ENCODE data around the gene FCN3.

FCN3 gene

DNA sequence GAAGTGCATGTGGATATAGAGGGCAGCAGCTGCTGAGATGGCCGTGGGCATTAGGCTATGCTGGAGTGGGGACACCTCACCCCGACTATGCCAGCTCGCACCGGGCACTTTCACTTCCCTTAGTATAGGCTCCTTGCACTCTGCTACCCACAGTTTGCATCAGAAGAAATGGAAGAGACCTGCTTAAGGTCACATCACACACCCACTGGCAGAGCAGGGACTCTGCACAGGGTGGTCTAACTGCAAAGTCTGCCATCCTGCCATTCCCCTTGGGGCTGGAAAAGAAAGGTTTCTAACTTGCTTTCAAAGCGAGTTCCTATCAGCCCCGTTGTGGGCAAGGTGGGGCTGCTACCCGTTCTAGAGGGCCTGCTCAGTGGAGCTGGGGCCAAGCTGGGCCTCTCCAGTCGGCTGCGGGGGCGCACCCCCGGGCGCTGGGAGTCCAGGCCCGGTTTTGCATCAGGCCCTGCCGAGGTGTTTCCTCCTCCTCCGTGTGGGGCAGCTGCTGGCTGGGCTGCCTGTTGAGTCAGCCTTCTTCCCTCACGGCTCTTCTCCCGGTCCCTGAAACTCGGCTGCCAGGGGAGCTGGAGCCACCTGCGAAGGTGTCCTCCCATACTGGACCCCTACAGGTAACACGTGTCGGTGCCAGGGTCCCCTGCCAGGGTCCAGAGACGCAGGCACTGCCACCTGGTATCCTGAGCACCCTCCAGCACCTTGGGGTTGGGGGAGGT lies 32.9 kb downstream of the FCN3 start, which contains the start of gene SYTL1:
SYTL1 (plus strand) TSS at position 498 of the 728 bp plus-strand sequence. CDS start 3,313 bp downstream, outside the sequence.
- peak; percentile 78 for DNase-seq (ENCODE audit: low spot score)

DNA sequence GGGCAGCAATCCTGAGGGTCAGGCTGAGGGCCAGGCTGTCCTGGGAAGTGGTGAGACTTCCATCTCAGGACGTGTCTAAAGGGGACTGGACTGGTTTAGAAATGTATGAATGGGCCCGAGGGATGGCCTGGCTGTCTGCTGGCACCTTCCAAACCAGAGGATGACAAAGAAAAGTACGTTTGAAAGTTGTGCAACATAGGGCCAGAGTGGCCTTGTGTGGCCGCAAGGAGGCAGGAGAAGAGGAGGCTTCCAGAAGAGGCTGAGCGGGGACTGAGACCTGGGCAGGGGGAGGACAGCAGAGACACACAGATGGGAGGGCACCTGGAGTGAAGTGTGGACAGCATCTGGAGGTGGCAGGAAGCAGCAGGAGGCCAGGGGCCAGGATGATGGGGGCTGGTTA lies 35.4 kb downstream of the FCN3 start:
- no peak for DNase-seq (ENCODE audit: low spot score)

DNA sequence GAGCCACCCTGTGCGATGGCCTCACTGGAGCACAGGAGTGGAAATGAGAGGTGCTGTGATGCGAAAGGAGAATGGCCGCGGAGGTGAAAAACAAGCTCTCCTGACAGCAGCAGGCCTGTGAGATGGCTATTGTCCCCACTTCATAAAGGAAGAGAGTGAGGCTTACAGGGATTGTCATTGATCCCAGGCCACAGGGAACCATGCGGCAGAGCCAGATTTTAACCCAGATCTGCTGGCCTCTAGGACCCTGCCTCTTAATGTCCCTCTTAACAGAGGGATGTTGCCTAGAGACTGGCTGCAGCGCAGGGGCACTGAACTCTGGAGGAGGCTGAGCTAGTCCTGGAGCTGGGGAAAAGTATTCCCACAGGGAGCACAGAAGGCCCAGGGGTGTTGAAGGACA lies 35.9 kb downstream of the FCN3 start:
- DNase-seq (ENCODE audit: low spot score): no peak

DNA sequence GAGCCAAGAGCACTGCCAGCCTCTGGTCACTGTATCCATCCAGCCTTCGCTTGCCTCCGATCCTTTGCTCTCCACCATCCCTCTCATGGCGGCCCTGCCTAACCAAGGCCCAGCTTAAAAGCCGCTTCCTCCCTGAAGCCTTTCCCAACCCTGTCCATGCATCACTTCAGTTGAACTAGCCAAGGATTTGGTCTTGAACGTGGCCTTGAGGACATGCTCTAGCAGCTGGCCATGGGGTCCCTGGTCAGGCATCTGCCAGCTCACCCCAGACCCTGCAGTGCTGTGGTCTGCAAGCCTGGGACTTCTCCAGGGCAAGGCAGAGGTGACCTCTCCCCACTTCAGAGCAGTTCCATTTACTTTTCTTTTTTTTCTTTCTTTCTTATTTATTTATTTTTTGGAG lies 37.9 kb downstream of the FCN3 start:
- no peak for DNase-seq (ENCODE audit: low spot score)

DNA sequence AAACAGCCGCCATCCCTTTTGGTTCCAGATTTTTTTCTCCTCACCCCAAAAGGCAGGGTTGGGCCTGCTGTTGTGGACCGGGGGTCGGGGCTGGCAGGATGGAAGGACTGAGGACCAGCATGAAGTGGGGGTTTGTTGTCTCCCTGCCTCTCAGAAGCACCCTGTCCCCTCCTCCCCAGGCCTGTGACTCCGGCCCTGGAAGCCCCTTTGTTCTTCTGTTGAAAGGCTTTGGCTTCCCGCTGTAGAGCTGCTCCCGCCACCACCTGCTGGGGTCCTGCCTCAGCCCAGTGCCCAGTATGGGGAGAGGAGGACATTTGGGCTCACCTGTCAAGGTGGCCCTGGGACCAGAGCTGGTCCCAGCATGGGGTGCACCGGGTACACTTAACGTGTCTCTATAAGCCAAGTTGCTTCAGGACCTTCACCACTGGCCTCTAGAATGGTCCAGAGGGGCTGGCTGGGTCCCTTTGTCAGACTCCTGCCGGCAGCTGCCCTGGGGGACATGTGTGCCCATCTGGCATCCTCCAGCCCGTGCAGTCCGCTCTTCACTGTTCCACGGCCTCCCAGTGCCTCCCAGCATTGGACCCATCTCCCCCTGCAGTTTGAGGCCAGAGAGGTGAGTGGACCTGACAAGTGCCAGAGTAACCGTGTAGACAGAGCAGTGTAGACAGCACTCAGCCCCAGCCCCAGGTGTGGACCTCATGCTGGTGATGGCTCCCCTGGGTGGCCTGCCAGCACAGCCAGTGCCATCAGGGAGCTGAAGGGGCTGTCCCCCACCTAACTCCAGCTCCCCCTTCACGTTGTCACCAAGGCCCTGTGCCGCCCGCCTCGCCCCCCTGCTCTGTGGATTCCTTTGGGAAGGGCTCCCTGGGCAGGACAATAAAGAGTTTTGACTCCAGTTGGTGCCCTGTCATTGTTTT lies 38.9 kb downstream of the FCN3 start:
- DNase-seq (ENCODE audit: low spot score): no peak

DNA sequence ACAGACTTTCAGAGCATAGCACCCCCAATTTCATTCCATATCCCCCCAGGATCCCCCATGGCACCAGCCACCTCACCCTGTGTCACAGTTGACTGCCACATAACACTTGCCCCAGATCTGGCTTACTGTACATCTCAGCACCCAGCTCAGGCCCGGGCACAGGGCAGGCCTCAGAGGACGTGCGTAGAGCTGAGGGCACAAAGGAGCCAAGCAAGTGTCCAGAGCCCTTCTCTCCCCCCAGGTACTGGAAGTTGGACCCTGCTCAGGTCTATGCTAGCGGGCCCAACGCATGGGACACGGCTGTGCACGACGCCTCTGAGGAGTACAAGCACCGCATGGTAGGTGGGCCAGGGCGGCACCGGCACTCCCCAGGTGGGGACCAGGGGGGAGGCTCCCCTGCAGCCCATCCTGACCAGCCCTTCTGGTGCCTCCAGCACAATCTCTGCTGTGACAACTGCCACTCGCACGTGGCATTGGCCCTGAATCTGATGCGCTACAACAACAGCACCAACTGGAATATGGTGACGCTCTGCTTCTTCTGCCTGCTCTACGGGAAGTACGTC lies 40.8 kb downstream of the FCN3 start:
- no peak for DNase-seq (ENCODE audit: low spot score)

DNA sequence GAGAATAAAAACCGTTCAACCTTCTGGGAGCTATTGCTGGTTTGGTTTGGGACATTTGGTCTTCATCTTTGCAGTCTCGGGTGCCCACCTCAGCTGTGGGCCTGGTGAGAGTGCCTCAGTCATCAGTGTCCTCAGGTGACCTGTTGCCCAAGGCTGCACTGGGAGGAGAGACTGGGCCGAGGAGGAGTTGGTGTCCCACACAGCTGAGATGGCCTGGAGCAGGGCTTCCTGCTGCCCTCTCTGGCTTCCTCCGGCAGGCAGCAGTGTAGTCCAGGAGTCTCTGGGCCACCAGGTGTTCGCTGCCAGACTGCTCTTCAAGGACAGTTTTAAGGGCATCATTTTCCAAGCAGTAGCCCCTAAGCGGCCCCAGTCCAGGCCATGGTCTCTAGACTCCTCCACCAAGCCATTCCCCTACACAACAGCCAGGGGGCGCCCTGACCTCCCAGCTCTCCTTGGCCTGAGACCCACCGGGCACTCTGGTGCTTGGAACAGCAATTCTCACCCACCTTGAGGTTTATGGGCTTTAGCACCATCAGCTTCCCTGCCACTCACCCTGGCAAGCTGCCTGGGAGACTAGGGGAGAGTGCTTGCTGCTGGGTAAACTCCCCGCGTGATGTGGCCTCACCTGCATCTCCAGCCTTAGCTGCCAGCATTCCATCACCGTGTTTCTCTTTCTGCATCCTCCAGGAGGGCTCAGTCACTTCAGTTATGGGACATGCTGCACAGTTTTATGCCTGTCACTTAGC lies 41.9 kb downstream of the FCN3 start:
- peak; percentile 74 for DNase-seq (ENCODE audit: low spot score)

DNA sequence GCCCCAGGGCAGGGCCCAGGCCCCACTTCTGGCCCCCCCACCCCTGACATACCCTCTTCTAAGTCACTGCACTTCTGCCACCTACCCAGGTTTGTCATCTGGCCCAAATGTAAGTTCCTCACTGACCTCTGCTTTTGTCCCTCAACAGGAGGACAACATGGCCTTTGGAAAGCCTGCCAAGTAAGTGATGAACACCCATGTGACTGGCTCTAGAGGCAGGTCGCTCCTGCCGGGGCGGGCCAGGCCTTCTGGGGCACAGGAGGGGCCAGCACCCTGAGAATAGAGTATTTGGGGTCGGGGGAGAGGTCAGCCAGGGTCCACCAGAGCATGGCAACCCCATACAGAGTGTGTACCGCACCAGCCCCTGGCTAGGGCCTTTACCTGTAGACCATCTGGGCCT lies 42.7 kb downstream of the FCN3 start:
- DNase-seq (ENCODE audit: low spot score): no peak

DNA sequence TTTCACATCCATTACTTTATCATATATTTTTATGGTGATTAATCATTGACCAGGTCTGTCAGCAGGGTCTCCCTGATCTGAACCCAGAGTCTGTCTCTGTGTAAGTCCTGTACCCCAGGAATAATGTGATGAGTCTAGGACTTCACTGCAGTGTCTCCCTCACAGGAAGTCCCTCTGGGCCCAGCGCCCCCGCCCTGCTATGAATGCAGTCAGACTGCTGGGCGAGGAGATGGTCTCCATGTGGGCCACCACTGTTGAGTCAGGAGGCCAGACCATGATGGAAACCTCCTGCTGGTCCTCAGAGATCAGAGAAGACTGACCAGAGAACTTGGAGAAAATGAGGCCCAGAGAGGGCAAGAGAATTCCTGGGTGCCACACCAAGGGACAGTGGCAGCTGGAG lies 43.2 kb downstream of the FCN3 start:
- no peak for DNase-seq (ENCODE audit: low spot score)

DNA sequence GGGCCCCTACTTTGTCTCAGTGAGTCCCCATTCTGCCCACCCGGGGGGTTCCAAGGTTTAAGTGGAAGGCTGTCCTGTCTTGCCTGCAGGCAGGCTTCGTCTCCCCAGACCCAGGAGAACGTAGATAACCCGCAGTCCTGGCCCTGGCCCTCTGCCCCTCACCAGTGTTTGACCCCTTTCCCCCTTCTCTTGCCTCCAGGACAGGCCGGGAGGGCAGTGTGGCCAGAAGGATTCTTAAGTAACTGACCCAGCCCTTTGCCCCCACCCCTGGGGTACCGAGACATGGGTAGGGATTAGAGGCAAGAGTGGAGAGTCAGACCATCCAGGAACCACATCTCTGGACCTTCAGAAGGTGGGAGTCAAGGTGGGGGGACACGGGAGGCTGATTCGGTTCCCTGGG lies 43.8 kb downstream of the FCN3 start:
- DNase-seq (ENCODE audit: low spot score): no peak

DNA sequence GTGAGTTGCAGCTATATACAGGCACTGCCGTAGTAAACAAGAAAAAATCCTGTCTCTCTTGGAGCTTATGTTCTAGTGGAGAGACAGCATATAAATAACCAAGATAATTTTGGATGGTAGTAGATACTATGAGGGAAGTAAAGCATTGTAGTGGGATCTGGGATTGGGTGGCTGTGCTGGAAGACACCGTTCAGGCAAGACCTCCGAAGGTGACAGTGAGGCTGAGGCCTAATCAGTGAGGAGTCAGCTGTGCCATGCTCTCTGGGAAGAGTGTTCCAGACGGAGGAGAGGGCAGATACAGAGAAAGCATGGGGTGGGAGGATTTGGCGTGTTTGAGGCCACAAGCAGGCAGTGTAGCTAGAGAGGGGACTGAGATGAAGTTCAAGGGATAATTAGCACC lies 46.7 kb downstream of the FCN3 start:
- no peak for DNase-seq (ENCODE audit: low spot score)

DNA sequence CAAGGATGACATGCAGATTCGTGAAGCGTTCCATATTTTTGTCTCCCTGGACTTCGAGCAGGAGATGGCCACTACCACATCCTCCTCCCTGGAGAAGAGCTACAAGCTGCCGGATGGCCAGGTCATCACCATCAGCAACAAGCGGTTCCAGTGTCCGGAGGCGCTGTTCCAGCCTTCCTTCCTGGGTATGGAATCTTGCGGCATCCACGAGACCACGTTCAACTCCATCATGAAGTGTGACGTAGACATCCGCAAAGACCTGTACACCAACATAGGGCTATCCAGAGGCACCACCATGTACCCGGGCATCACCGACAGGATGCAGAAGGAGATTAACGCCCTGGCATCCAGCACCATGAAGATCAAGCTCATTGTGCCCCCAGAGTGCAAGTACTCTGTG lies 49.3 kb downstream of the FCN3 start:
- DNase-seq (ENCODE audit: low spot score): no peak

DNA sequence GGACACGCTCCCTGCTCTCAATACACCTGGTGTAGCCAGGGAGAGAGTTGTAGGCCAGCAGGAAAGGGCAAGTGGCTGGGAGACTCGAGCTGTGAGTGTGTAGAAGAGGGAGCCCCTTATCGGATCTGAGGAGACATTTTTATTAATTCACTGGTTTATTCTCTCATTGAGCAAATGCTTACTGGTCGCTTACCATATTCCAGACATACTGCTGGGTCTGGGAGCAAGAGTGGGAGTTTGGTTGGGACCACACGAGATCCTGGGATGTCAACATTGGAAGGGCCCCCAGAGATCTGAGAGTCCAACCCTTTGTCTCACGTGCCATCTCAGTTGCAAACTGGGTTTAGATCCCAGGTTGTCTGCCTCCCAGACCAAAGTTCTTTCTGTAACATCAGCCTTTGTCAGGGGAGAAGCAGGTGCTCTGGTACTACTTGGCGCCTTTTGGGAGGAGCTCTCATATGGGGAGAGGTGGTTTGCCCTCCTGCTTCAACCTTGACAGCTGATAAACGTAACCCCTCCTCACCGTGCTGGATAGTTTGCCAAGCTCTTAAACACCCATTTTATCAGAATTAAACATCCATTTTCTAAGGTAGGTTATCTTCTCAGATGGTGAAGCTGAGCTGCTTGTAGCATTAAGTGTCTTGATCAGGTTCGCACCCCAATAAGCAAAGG lies 51.9 kb downstream of the FCN3 start:
- DNase-seq (ENCODE audit: low spot score): no peak

DNA sequence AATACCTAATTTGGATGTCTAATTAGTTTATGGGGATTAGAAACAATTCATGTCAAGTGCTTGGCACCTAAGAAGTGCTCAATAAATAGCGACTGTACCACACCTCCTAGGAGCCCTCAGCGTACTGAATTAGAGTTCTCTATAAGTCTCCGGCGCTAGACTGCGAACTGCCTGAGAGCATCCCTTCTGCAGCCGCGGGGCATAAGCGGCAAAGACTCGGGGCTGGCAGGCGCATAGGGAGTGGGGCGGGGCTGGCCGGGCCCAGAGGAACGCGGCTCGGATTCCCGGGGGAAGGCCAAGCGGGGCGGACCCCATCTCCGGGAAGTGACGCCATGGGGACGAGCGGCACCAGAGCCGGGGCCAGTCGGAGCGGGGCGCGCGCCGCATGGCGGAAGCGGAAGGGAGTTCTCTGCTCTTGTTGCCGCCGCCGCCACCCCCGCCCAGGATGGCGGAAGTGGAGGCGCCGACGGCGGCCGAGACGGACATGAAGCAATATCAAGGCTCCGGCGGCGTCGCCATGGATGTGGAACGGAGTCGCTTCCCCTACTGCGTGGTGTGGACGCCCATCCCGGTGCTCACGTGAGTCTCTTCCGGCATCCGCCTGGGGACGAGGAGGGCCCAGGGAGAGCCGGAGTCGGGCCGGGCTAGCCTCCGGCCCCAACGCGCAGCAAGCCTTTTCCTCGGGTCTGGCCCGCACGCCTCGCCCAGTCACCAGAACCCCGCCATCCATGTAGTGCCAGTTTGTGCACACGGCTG lies 52.6 kb downstream of the FCN3 start, which contains the start of gene TMEM222:
TMEM222 (plus strand) TSS at position 351 of the 756 bp plus-strand sequence; CDS start at position 386, 35 bp downstream.
- peak; percentile 98 for DNase-seq (ENCODE audit: low spot score)

All from ecto neural progenitor cell (in vitro differentiated cells).